ENCODE results near the gene BABAM2. TPM values are rescaled to one million over a fixed set of nuclear protein-coding genes. Genes with fewer than 3 reads are reported as not detected.

BABAM2 gene
- total and polyA plus RNA-seq, 7 experiments from 2014 or later, result 34.2 to 58.2 (median 44.2) TPM

GRCh38 chr2:28344756-28345373 lies 454.3 kb downstream of the BABAM2 start:
- H3K27me3 ChIP-seq (ENCODE audit: control insufficient read depth in 2 of 2, insufficient read depth in 2 of 2, low read length in 2 of 2), result no peaks in the 10 kb centered on the region
- no peak for ATAC-seq
- H3K4me3 Mint-ChIP-seq, result no peak overlapping the region
- peaks cover 0 to 2% (median 0%) of the 10 kb centered on the region in 5 donors for H3K36me3 Mint-ChIP-seq
- no peaks in the 10 kb centered on the region for H3K27me3 Mint-ChIP-seq
- ChIA-PET POLR2A (no interaction called here), CTCF (interaction anchor here (1.2 kb wide), 1 partner anchor 21 kb away, joined by 4 read pairs; no protein-coding TSS in a partner anchor)
- H3K9me3 ChIP-seq (ENCODE audit: control insufficient read depth in 2 of 3, low read length in 3 of 3), result no peaks in the 10 kb centered on the region
- no peaks in the 10 kb centered on the region for H3K36me3 ChIP-seq (ENCODE audit: control insufficient read depth in 2 of 3, insufficient read depth in 3 of 3, low read length in 3 of 3)
- peaks cover 12 to 29% (median 22%) of the 10 kb centered on the region in 7 donors for H3K4me1 Mint-ChIP-seq
- DNase-seq, result no peak
- intact Hi-C loops (cut with micrococcal nuclease), result no loop called here
- peaks cover 0 to 1% (median 0%) of the 10 kb centered on the region in 11 donors for H3K9me3 Mint-ChIP-seq
- peak overlapping the region in 1 of 9 donors; percentile 5 for H3K27ac Mint-ChIP-seq
- peaks cover 20 to 27% of the 10 kb centered on the region in 2 donors for H3K4me1 ChIP-seq (ENCODE audit: control insufficient read depth in 2 of 2, insufficient read depth in 2 of 2, low read length in 2 of 2)
- no peak overlapping the region for H3K4me3 ChIP-seq (ENCODE audit: low read length)
- no peak overlapping the region for H3K27ac ChIP-seq (ENCODE audit: low read depth, low read length)

- intact Hi-C loops (cut with micrococcal nuclease), result no loop called here
- H3K36me3 ChIP-seq (ENCODE audit: control insufficient read depth in 2 of 3, insufficient read depth in 3 of 3, low read length in 3 of 3), result no peaks in the 10 kb centered on the region
- DNase-seq, result no peak
- H3K4me1 ChIP-seq (ENCODE audit: control insufficient read depth in 2 of 2, insufficient read depth in 2 of 2, low read length in 2 of 2), result peaks cover 20 to 27% of the 10 kb centered on the region in 2 donors
- Mint-ChIP-seq H3K27ac (no peak overlapping the region), H3K9me3 (peaks cover 0 to 1% (median 0%) of the 10 kb centered on the region in 11 donors), H3K4me1 (peaks cover 12 to 29% (median 22%) of the 10 kb centered on the region in 7 donors), H3K27me3 (no peaks in the 10 kb centered on the region), H3K4me3 (no peak overlapping the region), H3K36me3 (peaks cover 0 to 2% (median 0%) of the 10 kb centered on the region in 5 donors)
- CTCF ChIA-PET, result interaction anchor here (1.2 kb wide), 1 partner anchor 22 kb away, joined by 4 read pairs; no protein-coding TSS in a partner anchor
- H3K27ac ChIP-seq (ENCODE audit: low read depth, low read length), result no peak overlapping the region
- ATAC-seq, result no peak
- H3K27me3 ChIP-seq (ENCODE audit: control insufficient read depth in 2 of 2, insufficient read depth in 2 of 2, low read length in 2 of 2), result no peaks in the 10 kb centered on the region
- POLR2A ChIA-PET, result no interaction called here
- no peaks in the 10 kb centered on the region for H3K9me3 ChIP-seq (ENCODE audit: control insufficient read depth in 2 of 3, low read length in 3 of 3)
- no peak overlapping the region for H3K4me3 ChIP-seq (ENCODE audit: low read length)
Measured at GRCh38 chr2:28345619-28346018, 455.1 kb downstream of the BABAM2 start.

- Mint-ChIP-seq H3K4me1 (peaks cover 12 to 29% (median 22%) of the 10 kb centered on the region in 7 donors), H3K27ac (peak overlapping the region in 1 of 9 donors; percentile 6), H3K4me3 (peak overlapping the region in 1 of 10 donors; percentile 60), H3K27me3 (no peaks in the 10 kb centered on the region), H3K36me3 (peaks cover 0 to 2% (median 0%) of the 10 kb centered on the region in 5 donors), H3K9me3 (peaks cover 0 to 1% (median 0%) of the 10 kb centered on the region in 11 donors)
- ATAC-seq (no peak), DNase-seq (no peak)
- H3K36me3 ChIP-seq (ENCODE audit: control insufficient read depth in 2 of 3, insufficient read depth in 3 of 3, low read length in 3 of 3), result no peaks in the 10 kb centered on the region
- H3K9me3 ChIP-seq (ENCODE audit: control insufficient read depth in 2 of 3, low read length in 3 of 3), result no peaks in the 10 kb centered on the region
- CTCF ChIA-PET, result no interaction called here
- intact Hi-C loops (cut with micrococcal nuclease), result no loop called here
- no peaks in the 10 kb centered on the region for H3K27me3 ChIP-seq (ENCODE audit: control insufficient read depth in 2 of 2, insufficient read depth in 2 of 2, low read length in 2 of 2)
- no peak overlapping the region for H3K4me3 ChIP-seq (ENCODE audit: low read length)
- POLR2A ChIA-PET, result no interaction called here
- H3K4me1 ChIP-seq (ENCODE audit: control insufficient read depth in 2 of 2, insufficient read depth in 2 of 2, low read length in 2 of 2), result peaks cover 20 to 27% of the 10 kb centered on the region in 2 donors
- H3K27ac ChIP-seq (ENCODE audit: low read depth, low read length), result no peak overlapping the region
Measured at GRCh38 chr2:28346587-28346986, 456.1 kb downstream of the BABAM2 start.

GRCh38 chr2:28347193-28347592 lies 456.7 kb downstream of the BABAM2 start:
- no peak for DNase-seq
- no peaks in the 10 kb centered on the region for H3K36me3 ChIP-seq (ENCODE audit: control insufficient read depth in 2 of 3, insufficient read depth in 3 of 3, low read length in 3 of 3)
- intact Hi-C loops (cut with micrococcal nuclease), result no loop called here
- ATAC-seq, result no peak
- H3K27me3 ChIP-seq (ENCODE audit: control insufficient read depth in 2 of 2, insufficient read depth in 2 of 2, low read length in 2 of 2), result no peaks in the 10 kb centered on the region
- no peak overlapping the region for H3K4me3 ChIP-seq (ENCODE audit: low read length)
- Mint-ChIP-seq H3K27ac (peak overlapping the region in 5 of 9 donors; percentile 18 to 80 (median 32)), H3K27me3 (no peaks in the 10 kb centered on the region), H3K4me1 (peaks cover 12 to 29% (median 22%) of the 10 kb centered on the region in 7 donors), H3K9me3 (peaks cover 0 to 1% (median 0%) of the 10 kb centered on the region in 11 donors), H3K4me3 (peak overlapping the region in 5 of 10 donors; percentile 29 to 60 (median 44)), H3K36me3 (peaks cover 0 to 2% (median 0%) of the 10 kb centered on the region in 5 donors)
- ChIA-PET CTCF (no interaction called here), POLR2A (no interaction called here)
- no peak overlapping the region for H3K27ac ChIP-seq (ENCODE audit: low read depth, low read length)
- H3K9me3 ChIP-seq (ENCODE audit: control insufficient read depth in 2 of 3, low read length in 3 of 3), result no peaks in the 10 kb centered on the region
- peaks cover 20 to 27% of the 10 kb centered on the region in 2 donors for H3K4me1 ChIP-seq (ENCODE audit: control insufficient read depth in 2 of 2, insufficient read depth in 2 of 2, low read length in 2 of 2)

GRCh38 chr2:28347596-28347995 lies 457.1 kb downstream of the BABAM2 start:
- DNase-seq (no peak), ATAC-seq (no peak)
- peaks cover 0 to 1% (median 0%) of the 10 kb centered on the region in 11 donors for H3K9me3 Mint-ChIP-seq
- Histone ChIP-seq H3K27me3 (ENCODE audit: control insufficient read depth in 2 of 2, insufficient read depth in 2 of 2, low read length in 2 of 2) (no peaks in the 10 kb centered on the region), H3K27ac (ENCODE audit: low read depth, low read length) (no peak overlapping the region), H3K9me3 (ENCODE audit: control insufficient read depth in 2 of 3, low read length in 3 of 3) (no peaks in the 10 kb centered on the region), H3K4me3 (ENCODE audit: low read length) (peak overlapping the region; percentile 44), H3K4me1 (ENCODE audit: control insufficient read depth in 2 of 2, insufficient read depth in 2 of 2, low read length in 2 of 2) (peaks cover 20 to 27% of the 10 kb centered on the region in 2 donors), H3K36me3 (ENCODE audit: control insufficient read depth in 2 of 3, insufficient read depth in 3 of 3, low read length in 3 of 3) (no peaks in the 10 kb centered on the region)
- ChIA-PET POLR2A (no interaction called here), CTCF (no interaction called here)
- peak overlapping the region in 5 of 10 donors; percentile 29 to 60 (median 44) for H3K4me3 Mint-ChIP-seq
- H3K36me3 Mint-ChIP-seq, result peaks cover 0 to 2% (median 0%) of the 10 kb centered on the region in 5 donors
- no peaks in the 10 kb centered on the region for H3K27me3 Mint-ChIP-seq
- H3K27ac Mint-ChIP-seq, result peak overlapping the region in 6 of 9 donors; percentile 18 to 80 (median 35)
- peaks cover 12 to 29% (median 22%) of the 10 kb centered on the region in 7 donors for H3K4me1 Mint-ChIP-seq
- intact Hi-C loops (cut with micrococcal nuclease), result no loop called here

- ChIA-PET CTCF (no interaction called here), POLR2A (no interaction called here)
- Mint-ChIP-seq H3K4me3 (peak overlapping the region in 8 of 10 donors; percentile 9 to 60 (median 44)), H3K9me3 (peaks cover 0 to 1% (median 0%) of the 10 kb centered on the region in 11 donors), H3K4me1 (peaks cover 12 to 29% (median 22%) of the 10 kb centered on the region in 7 donors), H3K27ac (peak overlapping the region in 6 of 9 donors; percentile 7 to 68 (median 32)), H3K27me3 (no peaks in the 10 kb centered on the region), H3K36me3 (peaks cover 0 to 2% (median 0%) of the 10 kb centered on the region in 5 donors)
- Histone ChIP-seq H3K4me1 (ENCODE audit: control insufficient read depth in 2 of 2, insufficient read depth in 2 of 2, low read length in 2 of 2) (peaks cover 20 to 27% of the 10 kb centered on the region in 2 donors), H3K4me3 (ENCODE audit: low read length) (peak overlapping the region; percentile 44), H3K27ac (ENCODE audit: low read depth, low read length) (no peak overlapping the region), H3K27me3 (ENCODE audit: control insufficient read depth in 2 of 2, insufficient read depth in 2 of 2, low read length in 2 of 2) (no peaks in the 10 kb centered on the region), H3K9me3 (ENCODE audit: control insufficient read depth in 2 of 3, low read length in 3 of 3) (no peaks in the 10 kb centered on the region), H3K36me3 (ENCODE audit: control insufficient read depth in 2 of 3, insufficient read depth in 3 of 3, low read length in 3 of 3) (no peaks in the 10 kb centered on the region)
- intact Hi-C loops (cut with micrococcal nuclease), result no loop called here
- ATAC-seq, result peak; percentile 89
- peak in 8 of 9 donors; percentile 20 to 55 (median 42) for DNase-seq
Measured at GRCh38 chr2:28348149-28348567, 457.6 kb downstream of the BABAM2 start.
